Keratinocyte (primary cell): ENCODE data around the gene ITGB5. TPM values are rescaled to one million over a fixed set of nuclear protein-coding genes. Genes with fewer than 3 reads are reported as not detected.

Experiments
- DNase-seq: peaks from one replicate; pipeline ENCODE4 v3.0.0-alpha.2; 2011; ENCODE audit warnings: low read depth, missing footprints, low spot score
- FAIRE-seq: peaks from 2 replicates; lab custom pipeline; 2011; peaks lifted over from hg19 to GRCh38; lab: Jason Lieb, UNC
- H2AFZ ChIP-seq: 2 replicates; pipeline ENCODE4 v1.6.0; 2012; ENCODE audit warnings: low read length, control low read depth, inconsistent platforms; ENCODE audit not compliant: control insufficient read depth
- H3K27ac ChIP-seq: 2 replicates; pipeline ENCODE4 v1.5.1; 2011; ENCODE audit warnings: low read length; ENCODE audit not compliant: control insufficient read depth, insufficient read depth
- H3K27me3 ChIP-seq: 3 replicates; pipeline ENCODE4 v1.6.0; 2011; ENCODE audit warnings: low read length; ENCODE audit not compliant: control insufficient read depth, insufficient read depth; ENCODE audit errors: extremely low read depth
- H3K36me3 ChIP-seq, 2 experiments: 2 replicates in 1 of 2; 3 replicates in 1 of 2; pipeline ENCODE4 v1.5.1; 2011; ENCODE audit warnings: low read length in 2 of 2, mild to moderate bottlenecking in 1 of 2; ENCODE audit not compliant: control insufficient read depth in 2 of 2, insufficient read depth in 2 of 2; ENCODE audit errors: extremely low read depth in 1 of 2
- H3K4me1 ChIP-seq: 3 replicates; pipeline ENCODE4 v1.5.1; 2011; ENCODE audit warnings: low read length; ENCODE audit not compliant: control insufficient read depth, insufficient read depth; ENCODE audit errors: extremely low read depth
- H3K4me2 ChIP-seq: 3 replicates; pipeline ENCODE4 v1.6.0; 2011; ENCODE audit warnings: low read depth, low read length; ENCODE audit not compliant: control insufficient read depth, insufficient read depth; ENCODE audit errors: extremely low read depth
- H3K4me3 ChIP-seq, 3 experiments: fragments of 200-600 bp in 1 of 3; sonication (generic) in 1 of 3; 2 replicates in 2 of 3; 3 replicates in 1 of 3; pipeline ENCODE4 v1.5.1; 2011 to 2016; ENCODE audit warnings: low read length in 3 of 3, mild to moderate bottlenecking in 3 of 3, control low read depth in 2 of 3, inconsistent platforms in 1 of 3, low read depth in 1 of 3, mixed read lengths in 1 of 3, mixed run types in 1 of 3, moderate library complexity in 1 of 3; ENCODE audit not compliant: control insufficient read depth in 2 of 3, insufficient read depth in 2 of 3; ENCODE audit errors: extremely low read depth in 1 of 3
- H3K79me2 ChIP-seq: 2 replicates; pipeline ENCODE4 v1.6.0; 2012; ENCODE audit warnings: low read length; ENCODE audit not compliant: control insufficient read depth, insufficient read depth
- H3K9ac ChIP-seq: 3 replicates; pipeline ENCODE4 v1.6.0; 2011; ENCODE audit warnings: low read length; ENCODE audit not compliant: control insufficient read depth, insufficient read depth; ENCODE audit errors: extremely low read depth
- H3K9me1 ChIP-seq: 3 replicates; pipeline ENCODE4 v1.6.0; 2011; ENCODE audit warnings: low read length; ENCODE audit not compliant: control insufficient read depth, insufficient read depth; ENCODE audit errors: extremely low read depth
- H3K9me3 ChIP-seq: 2 replicates; pipeline ENCODE4 v1.5.1; 2012; ENCODE audit warnings: low read depth, low read length; ENCODE audit not compliant: control insufficient read depth
- H4K20me1 ChIP-seq: 3 replicates; pipeline ENCODE4 v1.6.0; 2011; ENCODE audit warnings: low read length; ENCODE audit not compliant: control insufficient read depth, insufficient read depth; ENCODE audit errors: extremely low read depth
- EZH2 ChIP-seq: IDR thresholded peaks from one replicate; pipeline ENCODE4 v1.6.1; 2012; ENCODE audit warnings: inconsistent platforms, mild to moderate bottlenecking, low read length, moderate library complexity
- dilution Hi-C: fragments of 300-500 bp; cut with MboI; formaldehyde crosslinking; loops from one replicate; pipeline ENCODE4 v1.7.0; 2020; ENCODE audit warnings: low sequenced_read_pairs; ENCODE audit not compliant: extremely low pct_ligation_motif_present
- polyA plus RNA-seq, 5 experiments: library from polyadenylated mRNA; depleted of rRNA in 3 of 5; stranded (reverse) in 3 of 5; stranded (forward) in 1 of 5; unstranded in 1 of 5; fragments of >200 nt; gene quantifications; 1 replicate in 1 of 5; 2 replicates in 3 of 5; 3 replicates in 1 of 5; pipeline versions ENCODE4 v1.2.1 to v1.2.3, GENCODE V29; 2011 to 2012; ENCODE audit warnings: missing spikeins in 2 of 5, low read depth in 1 of 5, low replicate concordance in 1 of 5
- TF ChIP-seq, protein P1 (sequence below), 3 experiments: IDR thresholded peaks in 1 of 3; conservative IDR thresholded peaks in 1 of 3; optimal IDR thresholded peaks in 1 of 3; 2 replicates in 2 of 3; 3 replicates in 1 of 3; pipeline versions ENCODE3 to v1.5.1; 2011; ENCODE audit warnings: low read length in 3 of 3, mild to moderate bottlenecking in 3 of 3, moderate library complexity in 2 of 3, control low read depth in 1 of 3, inconsistent platforms in 1 of 3; ENCODE audit not compliant: insufficient read depth in 2 of 3; ENCODE audit errors: extremely low read depth in 1 of 3

ITGB5 gene
- polyA plus RNA-seq, 1 donor (not counting 4 experiments of a cell fraction or from before 2014, with no cell fraction given), result 136 TPM

DNA sequence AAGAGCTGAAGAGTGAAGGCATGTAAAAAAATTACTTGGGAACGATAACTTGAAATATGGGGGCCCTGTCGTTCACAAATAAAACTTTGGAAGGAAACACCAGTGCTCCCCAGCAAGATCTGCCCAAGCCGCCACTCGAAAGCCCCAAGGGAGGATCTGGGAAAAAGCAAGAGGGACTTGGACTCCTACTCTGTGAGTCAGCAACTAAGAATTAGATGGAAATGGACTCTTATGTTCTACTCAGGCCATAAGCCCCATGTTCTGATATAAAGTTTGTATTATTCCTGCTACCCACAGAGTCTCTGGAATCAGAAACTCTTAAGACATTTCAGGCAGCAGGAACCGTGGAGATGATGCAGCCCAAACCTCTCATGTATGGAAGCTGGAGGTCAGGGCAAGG is 75.7 kb downstream of the ITGB5 start:
- H3K4me2 ChIP-seq, result no peak overlapping the region
- H3K9ac ChIP-seq, result no peak overlapping the region
- dilution Hi-C loops, result no loop called here
- no peaks in the 10 kb centered on the region for H3K27me3 ChIP-seq
- H3K27ac ChIP-seq, result no peak overlapping the region
- H3K9me1 ChIP-seq, result no peaks in the 10 kb centered on the region
- FAIRE-seq (peak; percentile 67), DNase-seq (no peak)
- TF ChIP-seq EZH2, result no peak
- TF ChIP-seq, protein P1, sequence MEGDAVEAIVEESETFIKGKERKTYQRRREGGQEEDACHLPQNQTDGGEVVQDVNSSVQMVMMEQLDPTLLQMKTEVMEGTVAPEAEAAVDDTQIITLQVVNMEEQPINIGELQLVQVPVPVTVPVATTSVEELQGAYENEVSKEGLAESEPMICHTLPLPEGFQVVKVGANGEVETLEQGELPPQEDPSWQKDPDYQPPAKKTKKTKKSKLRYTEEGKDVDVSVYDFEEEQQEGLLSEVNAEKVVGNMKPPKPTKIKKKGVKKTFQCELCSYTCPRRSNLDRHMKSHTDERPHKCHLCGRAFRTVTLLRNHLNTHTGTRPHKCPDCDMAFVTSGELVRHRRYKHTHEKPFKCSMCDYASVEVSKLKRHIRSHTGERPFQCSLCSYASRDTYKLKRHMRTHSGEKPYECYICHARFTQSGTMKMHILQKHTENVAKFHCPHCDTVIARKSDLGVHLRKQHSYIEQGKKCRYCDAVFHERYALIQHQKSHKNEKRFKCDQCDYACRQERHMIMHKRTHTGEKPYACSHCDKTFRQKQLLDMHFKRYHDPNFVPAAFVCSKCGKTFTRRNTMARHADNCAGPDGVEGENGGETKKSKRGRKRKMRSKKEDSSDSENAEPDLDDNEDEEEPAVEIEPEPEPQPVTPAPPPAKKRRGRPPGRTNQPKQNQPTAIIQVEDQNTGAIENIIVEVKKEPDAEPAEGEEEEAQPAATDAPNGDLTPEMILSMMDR (optimal IDR thresholded peaks at IDR 0.05 in 1 of 3, IDR thresholded peaks at IDR 0.05 in 1 of 3, conservative IDR thresholded peaks at IDR 0.05 in 1 of 3; ENCODE audit: extremely low read depth in 1 of 3, insufficient read depth in 2 of 3, low read length in 3 of 3), result no peak
- peaks cover 20% of the 10 kb centered on the region for H3K4me1 ChIP-seq
- H4K20me1 ChIP-seq, result no peaks in the 10 kb centered on the region
- peaks cover 10 to 17% of the 10 kb centered on the region in 2 experiments for H3K36me3 ChIP-seq
- H3K9me3 ChIP-seq, result no peaks in the 10 kb centered on the region
- H3K79me2 ChIP-seq, result no peaks in the 10 kb centered on the region
- H2AFZ ChIP-seq, result no peak overlapping the region
- H3K4me3 ChIP-seq, result no peak overlapping the region

DNA sequence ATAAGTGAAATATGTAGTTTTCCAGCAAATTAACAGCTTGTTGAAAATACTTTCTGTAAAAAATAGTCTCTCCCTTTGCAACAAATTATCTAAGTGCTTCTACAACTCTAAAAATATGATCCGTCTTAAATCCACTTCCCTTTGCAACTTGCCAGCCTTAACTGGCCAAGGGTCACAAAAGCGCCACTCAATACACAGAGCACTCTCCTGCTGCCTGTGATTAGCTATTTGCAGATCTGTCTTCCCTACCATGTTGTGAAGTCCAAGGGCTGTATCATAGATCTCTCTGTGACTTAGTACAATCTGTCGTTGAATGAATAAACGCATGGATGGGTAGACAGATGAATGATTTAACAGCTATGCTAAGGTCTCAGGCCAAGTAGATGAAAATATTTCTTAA is 76.2 kb downstream of the ITGB5 start:
- Histone ChIP-seq H3K4me3 (no peak overlapping the region), H2AFZ (no peak overlapping the region), H4K20me1 (no peaks in the 10 kb centered on the region), H3K36me3 (peaks cover 8 to 12% of the 10 kb centered on the region in 2 experiments), H3K79me2 (no peaks in the 10 kb centered on the region), H3K9ac (no peak overlapping the region), H3K4me1 (peaks cover 20% of the 10 kb centered on the region), H3K27me3 (no peaks in the 10 kb centered on the region), H3K9me3 (no peaks in the 10 kb centered on the region), H3K9me1 (no peaks in the 10 kb centered on the region), H3K4me2 (no peak overlapping the region), H3K27ac (no peak overlapping the region)
- TF ChIP-seq, protein P1 (optimal IDR thresholded peaks at IDR 0.05 in 1 of 3, IDR thresholded peaks at IDR 0.05 in 1 of 3, conservative IDR thresholded peaks at IDR 0.05 in 1 of 3; ENCODE audit: extremely low read depth in 1 of 3, insufficient read depth in 2 of 3, low read length in 3 of 3), result no peak
- no peak for TF ChIP-seq EZH2
- DNase-seq (no peak), FAIRE-seq (peak; percentile 17)
- dilution Hi-C loops, result no loop called here
